Measurements from ENCODE around the gene IFI27. TPM values are rescaled to one million over a fixed set of nuclear protein-coding genes. Genes with fewer than 3 reads are reported as not detected.

Gene IFI27
- total RNA-seq, 1 donor from 2014 or later, result 1,022 TPM

DNA sequence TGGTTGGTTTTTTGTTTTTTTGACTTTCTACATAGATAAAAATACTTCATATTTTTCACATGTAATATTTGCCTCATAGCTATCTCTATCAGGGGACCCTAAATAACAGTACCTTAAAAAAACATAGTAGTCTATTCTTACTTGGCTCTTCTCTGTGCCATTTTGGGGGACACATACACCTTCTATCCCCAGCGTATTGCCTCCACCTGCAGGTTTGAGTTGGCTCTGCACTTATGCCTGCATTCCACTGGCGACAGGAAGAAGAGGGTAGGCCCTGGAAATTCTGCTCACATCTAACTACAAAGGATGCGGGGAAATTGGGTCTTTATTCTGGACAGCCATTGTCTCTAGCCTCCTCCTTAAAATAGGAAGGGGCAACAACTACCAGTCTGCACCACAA lies 32.7 kb downstream of the IFI27 start:
- H3K79me2 ChIP-seq (ENCODE audit: insufficient read depth, low read length), result no peaks in the 10 kb centered on the region
- no peaks in the 10 kb centered on the region for H3K9me3 ChIP-seq (ENCODE audit: insufficient read depth, low read depth, low read length)
- TF ChIP-seq EZH2 (IDR thresholded peaks at IDR 0.05; ENCODE audit: insufficient read depth, low read length), result no peak
- TF ChIP-seq, protein P1, sequence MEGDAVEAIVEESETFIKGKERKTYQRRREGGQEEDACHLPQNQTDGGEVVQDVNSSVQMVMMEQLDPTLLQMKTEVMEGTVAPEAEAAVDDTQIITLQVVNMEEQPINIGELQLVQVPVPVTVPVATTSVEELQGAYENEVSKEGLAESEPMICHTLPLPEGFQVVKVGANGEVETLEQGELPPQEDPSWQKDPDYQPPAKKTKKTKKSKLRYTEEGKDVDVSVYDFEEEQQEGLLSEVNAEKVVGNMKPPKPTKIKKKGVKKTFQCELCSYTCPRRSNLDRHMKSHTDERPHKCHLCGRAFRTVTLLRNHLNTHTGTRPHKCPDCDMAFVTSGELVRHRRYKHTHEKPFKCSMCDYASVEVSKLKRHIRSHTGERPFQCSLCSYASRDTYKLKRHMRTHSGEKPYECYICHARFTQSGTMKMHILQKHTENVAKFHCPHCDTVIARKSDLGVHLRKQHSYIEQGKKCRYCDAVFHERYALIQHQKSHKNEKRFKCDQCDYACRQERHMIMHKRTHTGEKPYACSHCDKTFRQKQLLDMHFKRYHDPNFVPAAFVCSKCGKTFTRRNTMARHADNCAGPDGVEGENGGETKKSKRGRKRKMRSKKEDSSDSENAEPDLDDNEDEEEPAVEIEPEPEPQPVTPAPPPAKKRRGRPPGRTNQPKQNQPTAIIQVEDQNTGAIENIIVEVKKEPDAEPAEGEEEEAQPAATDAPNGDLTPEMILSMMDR (IDR thresholded peaks at IDR 0.05; ENCODE audit: insufficient read depth, low read depth, low read length), result peak; percentile 33
- H3K9ac ChIP-seq (ENCODE audit: low read length), result no peak overlapping the region
- H3K4me2 ChIP-seq (ENCODE audit: low read length), result no peak overlapping the region
- no peak overlapping the region for H3K27ac ChIP-seq (ENCODE audit: low read depth, low read length)
- no peaks in the 10 kb centered on the region for H4K20me1 ChIP-seq (ENCODE audit: insufficient read depth, low read length)
- peaks cover 9% of the 10 kb centered on the region for H3K4me1 Mint-ChIP-seq (ENCODE audit: low read depth, unreplicated experiment)
- DNase-seq (ENCODE audit: low read depth) (no peak), FAIRE-seq (no peak)
- peaks cover 8% of the 10 kb centered on the region for H3K27me3 Mint-ChIP-seq (ENCODE audit: low read depth, unreplicated experiment)
- peaks cover 2% of the 10 kb centered on the region for H3K9me3 Mint-ChIP-seq (ENCODE audit: unreplicated experiment)
- H3K4me3 ChIP-seq (ENCODE audit: insufficient read depth, low read depth, low read length), result no peak overlapping the region
- H3K4me1 ChIP-seq (ENCODE audit: insufficient read depth, low read length), result no peaks in the 10 kb centered on the region
- no peak overlapping the region for H3K4me3 Mint-ChIP-seq (ENCODE audit: unreplicated experiment)
- no peaks in the 10 kb centered on the region for H3K27me3 ChIP-seq (ENCODE audit: insufficient read depth, low read length)
- no peaks in the 10 kb centered on the region for H3K36me3 Mint-ChIP-seq (ENCODE audit: low read depth, unreplicated experiment)
- no peak overlapping the region for H2AFZ ChIP-seq (ENCODE audit: low read depth, low read length)
- no peak overlapping the region for H3K27ac Mint-ChIP-seq (ENCODE audit: unreplicated experiment)
- no peaks in the 10 kb centered on the region for H3K36me3 ChIP-seq (ENCODE audit: insufficient read depth, low read length)

DNA sequence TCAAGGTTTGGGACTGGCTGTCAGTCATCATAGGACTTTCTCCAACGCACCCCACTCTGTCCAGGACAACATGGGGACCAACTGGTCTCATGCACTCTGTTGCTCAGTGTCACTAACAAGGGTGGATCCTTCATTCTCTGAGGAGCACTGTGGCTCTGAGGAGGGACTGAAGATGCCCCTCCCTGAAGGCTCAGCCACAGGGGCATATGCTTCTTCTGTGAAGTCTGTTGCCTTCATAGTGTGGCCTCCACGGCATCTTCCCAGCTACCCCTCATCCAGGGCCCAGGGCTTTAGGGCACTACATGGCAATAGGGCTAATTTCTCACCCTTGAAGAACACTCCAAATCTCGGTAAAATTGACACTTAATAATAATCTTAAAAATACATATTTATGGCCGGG lies 33.2 kb downstream of the IFI27 start:
- TF ChIP-seq EZH2 (IDR thresholded peaks at IDR 0.05; ENCODE audit: insufficient read depth, low read length), result no peak
- TF ChIP-seq, protein P1 (IDR thresholded peaks at IDR 0.05; ENCODE audit: insufficient read depth, low read depth, low read length), result no peak
- no peak overlapping the region for H3K27ac ChIP-seq (ENCODE audit: low read depth, low read length)
- Mint-ChIP-seq H3K4me1 (ENCODE audit: low read depth, unreplicated experiment) (peaks cover 9% of the 10 kb centered on the region), H3K4me3 (ENCODE audit: unreplicated experiment) (no peak overlapping the region), H3K27ac (ENCODE audit: unreplicated experiment) (no peak overlapping the region), H3K27me3 (ENCODE audit: low read depth, unreplicated experiment) (peaks cover 8% of the 10 kb centered on the region), H3K9me3 (ENCODE audit: unreplicated experiment) (peaks cover 2% of the 10 kb centered on the region), H3K36me3 (ENCODE audit: low read depth, unreplicated experiment) (no peaks in the 10 kb centered on the region)
- H3K9me3 ChIP-seq (ENCODE audit: insufficient read depth, low read depth, low read length), result no peaks in the 10 kb centered on the region
- no peak overlapping the region for H2AFZ ChIP-seq (ENCODE audit: low read depth, low read length)
- FAIRE-seq (no peak), DNase-seq (ENCODE audit: low read depth) (no peak)
- no peaks in the 10 kb centered on the region for H3K27me3 ChIP-seq (ENCODE audit: insufficient read depth, low read length)
- H3K36me3 ChIP-seq (ENCODE audit: insufficient read depth, low read length), result no peaks in the 10 kb centered on the region
- no peaks in the 10 kb centered on the region for H3K79me2 ChIP-seq (ENCODE audit: insufficient read depth, low read length)
- no peaks in the 10 kb centered on the region for H3K4me1 ChIP-seq (ENCODE audit: insufficient read depth, low read length)
- no peak overlapping the region for H3K9ac ChIP-seq (ENCODE audit: low read length)
- H3K4me2 ChIP-seq (ENCODE audit: low read length), result no peak overlapping the region
- H3K4me3 ChIP-seq (ENCODE audit: insufficient read depth, low read depth, low read length), result no peak overlapping the region
- no peaks in the 10 kb centered on the region for H4K20me1 ChIP-seq (ENCODE audit: insufficient read depth, low read length)

DNA sequence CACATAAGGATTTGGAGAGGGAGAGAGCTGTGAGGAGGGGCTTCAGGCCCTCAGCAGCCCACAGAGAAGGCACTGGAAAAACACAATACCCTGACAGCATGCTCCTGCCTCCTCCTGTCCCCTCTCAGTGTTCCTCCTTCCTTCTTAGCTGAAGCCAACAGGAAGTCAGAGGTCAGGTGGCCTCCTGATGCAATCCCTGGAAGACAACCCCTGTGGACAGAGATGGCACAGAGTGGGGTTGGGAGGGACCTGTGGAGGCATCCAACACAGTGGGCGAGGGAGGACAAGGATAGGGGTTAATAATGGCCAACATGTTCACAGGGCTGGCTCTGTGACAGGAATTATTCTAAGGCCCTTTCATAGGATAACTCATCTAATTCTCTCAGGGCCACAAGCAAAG lies 34.2 kb downstream of the IFI27 start:
- no peak for DNase-seq (ENCODE audit: low read depth)
- Histone ChIP-seq H3K4me1 (ENCODE audit: insufficient read depth, low read length) (no peaks in the 10 kb centered on the region), H3K4me2 (ENCODE audit: low read length) (no peak overlapping the region), H3K9ac (ENCODE audit: low read length) (no peak overlapping the region), H2AFZ (ENCODE audit: low read depth, low read length) (no peak overlapping the region), H3K79me2 (ENCODE audit: insufficient read depth, low read length) (no peaks in the 10 kb centered on the region), H3K36me3 (ENCODE audit: insufficient read depth, low read length) (no peaks in the 10 kb centered on the region), H3K27me3 (ENCODE audit: insufficient read depth, low read length) (no peaks in the 10 kb centered on the region), H3K4me3 (ENCODE audit: insufficient read depth, low read depth, low read length) (no peak overlapping the region), H3K9me3 (ENCODE audit: insufficient read depth, low read depth, low read length) (no peaks in the 10 kb centered on the region), H3K27ac (ENCODE audit: low read depth, low read length) (no peak overlapping the region), H4K20me1 (ENCODE audit: insufficient read depth, low read length) (no peaks in the 10 kb centered on the region)
- Mint-ChIP-seq H3K36me3 (ENCODE audit: low read depth, unreplicated experiment) (no peaks in the 10 kb centered on the region), H3K4me3 (ENCODE audit: unreplicated experiment) (no peak overlapping the region), H3K4me1 (ENCODE audit: low read depth, unreplicated experiment) (peaks cover 6% of the 10 kb centered on the region), H3K9me3 (ENCODE audit: unreplicated experiment) (peaks cover 2% of the 10 kb centered on the region), H3K27me3 (ENCODE audit: low read depth, unreplicated experiment) (peaks cover 6% of the 10 kb centered on the region), H3K27ac (ENCODE audit: unreplicated experiment) (peak overlapping the region; percentile 21)
- no peak for FAIRE-seq
- TF ChIP-seq, protein P1 (IDR thresholded peaks at IDR 0.05; ENCODE audit: insufficient read depth, low read depth, low read length), result no peak
- TF ChIP-seq EZH2 (IDR thresholded peaks at IDR 0.05; ENCODE audit: insufficient read depth, low read length), result no peak

Measured in astrocyte (in vitro differentiated cells and primary cell).